ENCODE data around the gene GAB2.

GAB2 gene

DNA sequence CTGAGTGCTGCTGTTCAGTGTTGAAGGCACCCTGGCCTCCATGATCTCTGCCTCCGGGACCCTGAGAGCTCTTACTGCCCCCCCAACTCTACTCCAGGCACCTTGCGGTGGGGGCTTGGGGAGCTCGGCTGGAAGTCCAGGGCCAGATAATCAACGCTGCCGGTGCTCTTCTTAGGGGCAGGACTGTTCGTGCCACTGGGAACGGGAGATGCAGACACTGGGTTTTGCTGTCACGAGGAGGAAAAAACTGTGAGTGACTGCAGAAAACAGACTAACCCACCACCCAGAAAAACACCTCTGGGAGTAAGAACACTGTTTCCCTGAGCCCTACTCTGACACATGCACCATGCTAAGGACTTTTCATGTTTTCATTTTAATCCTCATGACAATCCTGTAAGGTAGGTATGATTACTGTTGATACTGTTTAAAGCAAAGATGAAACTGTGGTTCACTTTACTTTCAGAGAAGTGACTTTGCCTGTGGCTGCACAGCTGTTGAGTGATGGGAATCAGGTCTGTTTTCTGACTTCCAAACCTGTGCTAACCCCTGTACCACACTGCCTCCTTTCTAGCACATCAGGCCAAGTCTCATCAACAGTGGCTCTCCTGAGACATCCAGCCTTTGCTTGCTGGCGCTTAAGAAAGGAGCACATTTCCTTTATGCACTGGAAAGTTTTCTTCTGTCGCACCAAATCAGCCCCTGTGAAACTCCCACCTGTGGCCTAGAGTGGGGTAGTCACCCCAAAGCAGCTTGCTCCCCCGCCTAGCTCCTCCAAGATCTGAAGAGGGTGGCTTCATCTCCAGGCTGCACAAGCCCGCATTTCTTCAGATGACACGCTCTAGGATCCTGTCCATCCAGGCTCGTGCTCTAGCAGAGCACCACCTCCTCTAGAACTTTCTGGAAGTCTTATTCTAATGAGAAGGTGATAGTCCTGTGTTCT is 197.1 kb downstream of the GAB2 start:
- TF ChIP-seq, protein P1, sequence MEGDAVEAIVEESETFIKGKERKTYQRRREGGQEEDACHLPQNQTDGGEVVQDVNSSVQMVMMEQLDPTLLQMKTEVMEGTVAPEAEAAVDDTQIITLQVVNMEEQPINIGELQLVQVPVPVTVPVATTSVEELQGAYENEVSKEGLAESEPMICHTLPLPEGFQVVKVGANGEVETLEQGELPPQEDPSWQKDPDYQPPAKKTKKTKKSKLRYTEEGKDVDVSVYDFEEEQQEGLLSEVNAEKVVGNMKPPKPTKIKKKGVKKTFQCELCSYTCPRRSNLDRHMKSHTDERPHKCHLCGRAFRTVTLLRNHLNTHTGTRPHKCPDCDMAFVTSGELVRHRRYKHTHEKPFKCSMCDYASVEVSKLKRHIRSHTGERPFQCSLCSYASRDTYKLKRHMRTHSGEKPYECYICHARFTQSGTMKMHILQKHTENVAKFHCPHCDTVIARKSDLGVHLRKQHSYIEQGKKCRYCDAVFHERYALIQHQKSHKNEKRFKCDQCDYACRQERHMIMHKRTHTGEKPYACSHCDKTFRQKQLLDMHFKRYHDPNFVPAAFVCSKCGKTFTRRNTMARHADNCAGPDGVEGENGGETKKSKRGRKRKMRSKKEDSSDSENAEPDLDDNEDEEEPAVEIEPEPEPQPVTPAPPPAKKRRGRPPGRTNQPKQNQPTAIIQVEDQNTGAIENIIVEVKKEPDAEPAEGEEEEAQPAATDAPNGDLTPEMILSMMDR (IDR thresholded peaks at IDR 0.05; ENCODE audit: low read depth, low read length), result no peak
- no peak for DNase-seq (ENCODE audit: extremely low read depth, low read depth)

- DNase-seq (ENCODE audit: extremely low read depth, low read depth), result no peak
- TF ChIP-seq, protein P1 (IDR thresholded peaks at IDR 0.05; ENCODE audit: low read depth, low read length), result no peak
Measured at GRCh38 chr11:78219493-78220217, 198.0 kb downstream of the GAB2 start.

GRCh38 chr11:78218707-78219492 is 198.7 kb downstream of the GAB2 start:
- DNase-seq (ENCODE audit: extremely low read depth, low read depth), result no peak

DNA sequence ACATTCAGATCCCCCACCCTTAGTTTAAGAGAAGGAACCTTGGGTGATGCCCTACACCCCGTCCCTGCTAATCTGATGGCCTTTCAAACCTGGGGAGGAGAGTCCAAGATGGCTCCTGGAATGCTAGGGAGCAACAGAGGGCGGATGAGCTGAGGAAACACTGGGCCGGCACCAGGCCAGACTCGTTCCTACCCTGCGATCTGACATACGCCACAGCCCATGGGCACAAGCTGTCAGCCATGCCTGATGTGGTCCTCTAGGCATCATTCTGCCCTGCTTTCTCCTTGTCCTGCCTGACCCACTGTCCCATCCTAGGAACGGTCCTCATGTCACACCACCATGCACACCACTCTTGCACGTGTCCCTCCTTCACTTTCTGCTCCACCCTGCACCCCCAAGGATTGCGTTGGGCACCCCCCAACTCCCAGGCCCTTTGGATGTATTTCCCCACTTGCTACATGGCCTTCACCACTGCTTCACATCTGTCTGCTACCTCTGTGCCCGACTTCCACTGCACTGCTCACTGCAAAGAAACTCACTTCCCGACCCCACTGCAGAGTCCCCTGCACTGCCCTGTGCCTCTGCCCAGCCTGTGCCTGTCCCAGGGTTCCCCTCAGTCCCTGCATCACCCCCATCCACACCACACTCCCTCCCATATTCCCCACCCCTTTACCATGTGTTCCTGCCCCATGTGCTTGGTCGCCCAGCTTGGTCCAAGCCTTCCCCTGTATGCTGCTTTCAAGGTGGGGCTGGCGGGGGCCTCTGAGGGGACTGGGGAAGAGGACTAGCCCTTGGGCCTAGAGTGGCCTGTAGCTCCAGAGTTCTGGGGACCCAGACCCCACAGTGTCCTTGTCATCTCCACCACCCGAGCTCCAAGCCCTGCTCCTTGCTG is 199.7 kb downstream of the GAB2 start:
- DNase-seq (ENCODE audit: extremely low read depth, low read depth), result no peak
- TF ChIP-seq, protein P1 (IDR thresholded peaks at IDR 0.05; ENCODE audit: low read depth, low read length), result no peak

More at GRCh38 chr11:78218707-78219492, 198.7 kb downstream of the GAB2 start:
- TF ChIP-seq, protein P1 (IDR thresholded peaks at IDR 0.05; ENCODE audit: low read depth, low read length), result no peak

DNA sequence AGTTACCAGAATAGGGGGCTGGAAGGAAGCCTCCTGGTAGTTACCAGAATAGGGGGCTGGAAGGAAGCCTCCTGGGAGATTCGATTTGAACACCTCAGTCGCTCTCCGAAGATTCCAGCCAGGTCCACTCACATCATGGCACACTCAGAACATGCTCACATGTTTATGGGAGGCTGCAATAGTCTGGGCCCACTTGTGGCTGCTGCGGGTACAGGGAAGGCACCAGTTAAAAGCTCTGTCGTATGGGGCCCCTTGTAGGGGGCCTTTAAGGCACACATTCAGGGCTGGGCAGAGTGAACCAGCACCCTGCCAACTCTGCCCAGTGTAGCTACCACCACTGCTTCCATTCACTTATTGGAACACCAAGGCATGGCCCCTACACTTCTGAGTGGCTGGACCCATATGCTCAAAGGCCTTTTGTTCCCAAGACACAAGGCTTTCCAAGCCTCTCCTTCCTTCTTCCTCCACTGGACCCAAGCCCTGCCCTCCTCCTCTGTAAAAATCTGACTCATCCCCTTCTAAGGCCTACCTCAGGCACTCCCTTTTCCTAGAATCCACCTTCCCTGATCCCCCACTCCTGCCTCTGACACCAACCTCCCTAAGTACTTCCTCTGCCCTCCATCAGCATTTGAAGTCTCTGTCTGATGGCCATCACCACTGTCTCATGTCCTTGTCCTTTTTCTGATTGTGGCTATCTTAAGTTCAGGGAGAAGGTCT is 200.9 kb downstream of the GAB2 start:
- TF ChIP-seq, protein P1 (IDR thresholded peaks at IDR 0.05; ENCODE audit: low read depth, low read length), result no peak

DNA sequence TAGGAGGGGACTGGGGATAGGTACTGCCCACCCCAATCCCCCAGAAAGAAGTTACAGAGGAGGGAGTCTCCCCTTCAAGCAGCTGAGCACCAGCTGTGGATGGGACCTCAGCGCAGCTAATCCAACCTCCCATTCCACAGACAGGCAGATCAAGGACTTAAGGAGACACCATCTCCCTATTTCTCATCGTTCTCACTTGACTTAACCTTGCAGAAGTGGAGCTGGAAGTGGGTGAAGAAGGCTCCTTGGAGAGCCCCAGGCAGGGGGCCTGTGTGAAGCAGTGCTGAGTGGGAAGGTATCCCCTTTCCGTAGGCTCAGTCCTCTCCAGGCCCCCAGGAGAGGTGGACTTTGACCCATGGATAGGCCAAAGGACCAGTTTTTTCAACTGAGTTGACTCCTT is 201.6 kb downstream of the GAB2 start:
- DNase-seq (ENCODE audit: extremely low read depth, low read depth), result no peak
- TF ChIP-seq, protein P1 (IDR thresholded peaks at IDR 0.05; ENCODE audit: low read depth, low read length), result no peak

More for the DNA sequence above, 200.9 kb downstream of the GAB2 start:
- no peak for DNase-seq (ENCODE audit: extremely low read depth, low read depth)
